Activated naive CD4-positive, alpha-beta T cell (primary cell): ENCODE data around the gene MMP7.
A peak's percentile ranks its signal among the peaks of the same experiment; 100 is the strongest.

Experiments used
- DNase-seq, 4 experiments: peaks; one replicate each; lab custom pipeline; 2025; lab: John Stamatoyannopoulos, UW

MMP7 gene

DNA sequence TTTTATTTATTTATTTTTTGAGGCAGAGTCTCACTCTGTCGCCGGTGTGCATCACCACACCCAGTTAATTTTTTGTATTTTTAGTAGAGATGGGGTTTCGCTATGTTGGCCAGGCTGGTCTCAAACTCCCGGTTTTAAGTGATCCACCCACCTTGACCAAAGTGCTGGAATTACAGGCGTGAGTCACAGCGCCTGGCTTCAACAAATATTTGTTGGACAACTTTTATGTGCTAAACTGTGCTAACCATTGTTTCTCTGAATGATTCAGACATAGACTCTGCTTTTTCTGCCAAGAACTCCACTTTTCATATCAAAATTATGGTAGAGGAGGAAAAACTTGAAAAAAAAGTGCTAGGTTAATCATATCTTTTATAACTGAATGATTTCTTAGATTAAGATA lies 36.3 kb downstream of the MMP7 start:
- no peak for DNase-seq

DNA sequence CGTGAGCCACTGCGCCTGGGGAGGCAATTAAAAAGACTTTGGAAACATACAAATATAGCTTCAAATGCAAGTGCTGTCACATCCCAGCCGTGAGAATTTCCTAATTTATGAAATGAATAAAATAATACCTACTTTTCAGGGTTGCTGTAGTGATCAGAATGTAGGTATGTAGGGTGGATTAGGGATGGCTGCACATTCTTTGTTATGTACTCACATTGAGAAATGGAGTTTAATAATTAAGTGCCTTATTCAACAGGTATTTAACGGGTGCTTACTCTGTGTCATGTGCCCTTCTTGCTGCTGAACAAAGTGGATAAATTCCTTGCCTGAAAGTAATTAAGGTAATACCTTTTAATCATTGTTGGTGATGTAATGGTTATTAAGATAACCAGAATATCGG lies 37.0 kb downstream of the MMP7 start:
- no peak for DNase-seq

- no peak for DNase-seq
Observed at GRCh38 chr11:102491969-102492368, 38.6 kb downstream of the MMP7 start.

DNA sequence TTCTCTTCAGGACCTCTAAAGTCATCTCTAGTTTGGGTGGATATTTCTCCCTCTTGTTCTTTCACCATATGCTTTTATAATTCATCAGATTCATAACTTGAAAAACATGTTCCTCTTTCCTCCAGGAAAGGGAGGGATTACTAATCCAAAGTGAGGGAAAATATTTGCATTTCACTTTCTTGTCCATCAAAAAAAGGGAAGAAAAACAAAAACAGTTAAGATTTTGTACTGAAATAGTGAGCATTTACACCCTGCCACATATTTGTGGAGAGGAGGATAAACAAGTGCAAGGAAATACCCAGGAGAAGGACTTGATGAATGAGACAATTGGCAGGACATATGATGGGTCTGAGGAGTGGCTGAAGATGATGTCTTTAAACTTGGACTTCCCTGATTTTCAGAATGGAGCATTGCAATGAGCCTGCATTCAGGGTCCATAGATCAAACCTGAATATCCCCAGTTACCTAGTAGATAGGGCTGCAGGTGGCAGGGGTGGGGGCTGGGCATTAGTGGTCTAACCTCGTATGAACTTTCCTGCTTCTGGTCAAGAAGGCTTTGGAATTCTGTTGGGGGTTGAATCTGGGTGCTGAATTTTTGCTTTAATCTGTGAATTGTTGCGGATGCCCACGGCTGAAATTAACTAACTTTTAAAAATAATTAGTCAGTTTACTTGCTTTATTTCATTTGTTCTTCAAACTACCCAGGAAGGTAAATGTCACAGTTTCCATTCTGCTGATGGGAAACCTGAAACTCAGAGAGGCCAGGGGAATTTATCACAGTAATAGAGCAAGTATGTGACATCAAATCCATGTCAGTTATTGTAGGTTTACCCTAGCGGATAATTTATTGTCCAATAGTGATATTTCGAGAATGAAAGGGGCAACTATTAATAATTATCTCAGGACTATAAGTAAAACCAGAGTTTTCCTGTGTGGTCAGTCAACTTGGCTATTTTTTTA lies 41.1 kb downstream of the MMP7 start:
- DNase-seq: no peak

- no peak for DNase-seq
Observed at GRCh38 chr11:102488208-102488607, 42.3 kb downstream of the MMP7 start.

DNA sequence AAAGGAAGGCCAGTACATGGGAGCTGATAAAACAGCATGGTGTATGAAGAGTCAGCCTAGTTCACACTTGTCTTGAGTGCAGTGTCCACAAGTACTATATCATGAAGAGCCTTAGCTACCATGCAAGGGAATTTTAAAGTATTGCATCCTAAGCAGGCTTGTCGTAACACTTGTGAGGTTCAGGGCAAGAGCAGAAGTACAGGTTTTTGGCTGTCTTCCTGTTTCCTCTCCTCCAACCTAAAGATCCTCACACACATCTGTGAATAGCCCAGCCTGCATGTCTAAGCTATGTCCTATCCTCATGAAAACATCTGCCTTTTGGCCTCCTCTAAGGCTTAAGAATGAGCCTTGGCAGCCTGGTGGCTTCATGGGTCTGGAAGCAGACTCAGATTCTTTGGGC lies 43.3 kb downstream of the MMP7 start:
- DNase-seq: no peak

GRCh38 chr11:102486584-102486983 lies 44.0 kb downstream of the MMP7 start:
- DNase-seq: no peak

DNA sequence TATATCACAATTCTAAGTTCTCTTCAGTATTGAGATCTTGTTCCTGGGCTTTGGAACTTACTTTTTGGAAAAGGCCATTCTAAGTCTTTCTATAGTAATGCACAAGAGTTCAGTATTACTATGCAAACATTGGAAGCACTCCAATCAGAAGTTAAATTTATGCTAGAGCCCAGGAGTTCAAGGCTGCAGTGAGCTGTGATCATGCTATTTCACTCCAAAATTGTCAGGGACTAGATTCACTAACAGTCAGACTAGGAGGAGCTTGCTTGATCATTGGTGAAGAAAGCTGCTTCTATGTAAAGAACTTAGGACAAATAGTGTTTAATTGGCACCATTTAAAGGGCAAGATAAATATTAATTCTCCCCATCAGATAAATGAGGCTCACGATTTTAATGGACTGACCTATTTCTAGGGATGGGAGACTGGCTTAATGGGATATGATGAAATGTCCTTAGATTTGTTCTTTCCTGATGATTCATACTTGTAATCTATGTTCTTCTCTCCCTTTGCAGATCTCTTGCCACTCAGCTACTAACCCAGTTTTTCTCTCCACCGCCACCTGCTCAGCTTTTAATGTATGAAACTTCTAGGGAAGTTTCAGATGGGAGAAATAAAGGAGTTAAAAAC lies 45.3 kb downstream of the MMP7 start:
- no peak for DNase-seq

GRCh38 chr11:102482433-102482832 lies 48.1 kb downstream of the MMP7 start:
- no peak for DNase-seq

GRCh38 chr11:102479733-102480132 lies 50.8 kb downstream of the MMP7 start:
- no peak for DNase-seq

DNA sequence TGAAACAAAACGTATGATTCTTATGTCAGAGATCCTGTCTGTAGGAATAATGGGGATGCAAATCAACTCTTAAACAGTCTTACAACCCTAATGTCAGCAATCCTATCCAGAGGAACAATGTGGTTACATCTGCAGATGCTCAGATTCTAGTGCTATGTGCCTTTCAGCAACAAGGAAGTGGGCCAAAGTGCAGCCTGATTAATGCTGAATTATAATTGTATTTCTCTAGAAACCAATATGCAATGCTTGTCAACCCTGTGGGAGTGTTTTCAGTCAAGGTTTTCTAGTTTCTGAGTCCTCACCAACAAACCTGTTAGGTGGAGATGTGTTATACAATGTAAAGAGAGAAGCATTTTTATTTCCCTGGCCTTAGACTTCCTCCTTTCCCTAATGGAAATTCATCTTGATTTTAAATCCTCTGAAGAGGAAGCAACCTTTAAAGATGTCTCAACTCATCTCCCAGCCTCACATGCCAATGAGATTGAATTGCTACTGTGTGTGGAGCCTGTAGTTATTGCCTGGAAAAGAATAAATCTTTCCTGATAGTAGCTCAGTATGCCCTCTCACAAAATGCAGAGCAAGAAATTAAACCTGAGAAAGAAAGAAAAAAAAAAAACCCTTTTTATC lies 51.8 kb downstream of the MMP7 start:
- DNase-seq: no peak

GRCh38 chr11:102476812-102477211 lies 53.7 kb downstream of the MMP7 start:
- DNase-seq: peak in 1 of 4 experiments; percentile 5

- no peak for DNase-seq
Observed at GRCh38 chr11:102476069-102476468, 54.5 kb downstream of the MMP7 start.

DNA sequence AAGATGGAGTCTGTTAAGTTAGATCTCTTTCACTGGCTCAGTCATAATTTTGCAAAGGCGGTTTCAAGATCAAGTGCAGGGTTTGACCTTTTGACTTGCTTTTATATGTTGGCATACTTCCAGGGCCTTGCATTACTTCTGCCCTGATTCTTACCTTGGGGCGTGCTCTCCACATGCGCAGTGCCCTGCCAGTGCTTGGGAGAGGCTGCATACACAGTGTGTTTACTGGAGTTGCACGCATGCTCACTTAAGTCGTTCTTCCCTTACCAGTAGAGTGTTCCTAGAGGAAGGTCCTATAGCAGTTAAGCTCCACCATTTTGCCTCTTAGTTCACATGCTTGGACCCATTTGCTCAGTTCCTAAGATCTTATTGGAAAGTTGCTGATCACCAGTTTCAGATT lies 57.0 kb downstream of the MMP7 start:
- no peak for DNase-seq

DNA sequence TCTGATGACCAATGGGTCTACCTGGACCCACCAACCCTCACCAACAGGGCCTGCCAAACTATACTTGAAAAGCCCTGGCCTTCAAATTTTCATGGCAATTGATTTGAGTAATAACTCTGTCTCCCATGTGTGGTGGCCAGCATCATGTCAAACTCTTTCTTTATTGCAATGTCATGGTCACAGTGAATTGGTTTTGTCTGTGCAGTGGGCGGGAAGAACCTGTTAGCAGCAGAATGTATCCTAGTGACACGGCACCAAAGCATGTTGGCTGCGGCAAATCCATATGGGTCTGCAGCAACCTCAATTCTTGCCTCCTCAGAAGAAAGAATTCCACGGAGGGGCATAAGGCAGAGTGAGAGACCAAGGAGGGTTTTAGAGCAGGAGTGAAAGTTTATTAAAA lies 58.4 kb downstream of the MMP7 start:
- no peak for DNase-seq

DNA sequence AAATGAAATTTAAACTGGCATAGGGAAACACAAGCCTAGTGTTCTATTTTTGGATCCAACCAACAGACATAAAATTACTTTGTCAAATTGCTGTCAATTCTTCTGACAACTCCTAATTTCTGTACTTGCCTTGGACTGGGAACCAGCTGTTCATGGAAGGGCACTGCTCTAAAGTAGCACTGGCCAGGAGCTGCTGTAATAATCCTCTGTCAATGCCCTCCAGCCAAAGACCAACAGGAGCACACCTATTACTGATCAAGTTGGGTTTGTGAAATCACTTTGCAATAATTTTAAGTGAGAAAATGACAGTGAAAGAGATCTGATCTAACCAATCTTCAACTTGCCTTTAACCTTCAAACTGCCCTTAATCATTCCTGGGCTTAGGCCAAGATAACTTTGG lies 59.1 kb downstream of the MMP7 start:
- no peak for DNase-seq
